Right lobe of liver (tissue), 4 donors: ENCODE results near the gene SHROOM2.

ENCODE experiments used
- CTCF ChIP-seq, 4 donors: fragments of 200-600 bp in 3 of 4; fragments of 450-650 bp in 1 of 4; IDR thresholded peaks; one replicate each; pipeline versions ENCODE4 v1.5.1 to v1.8.0; 2016 to 2022; ENCODE audit warnings: antibody characterized with exemption in 4 of 4, mild to moderate bottlenecking in 2 of 4
- POLR2A ChIP-seq: fragments of 450-650 bp; IDR thresholded peaks from one replicate; pipeline ENCODE4 v1.6.1; 2017; ENCODE audit warnings: antibody characterized with exemption, mild to moderate bottlenecking
- donor health status: DM: no; HTN: no; CAD: no.
- donor health status: DM: no; HTN: no; CAD: no.
- donor health status: DM: no; HTN: yes; CAD: no.

- TF ChIP-seq CTCF (IDR thresholded peaks at IDR 0.05), result no peak
- TF ChIP-seq POLR2A, result no peak
Measured at GRCh38 chrX:9739130-9739529, 47.1 kb upstream of the SHROOM2 start.
